ENCODE measurements around the gene GSC2.

GSC2 gene

DNA sequence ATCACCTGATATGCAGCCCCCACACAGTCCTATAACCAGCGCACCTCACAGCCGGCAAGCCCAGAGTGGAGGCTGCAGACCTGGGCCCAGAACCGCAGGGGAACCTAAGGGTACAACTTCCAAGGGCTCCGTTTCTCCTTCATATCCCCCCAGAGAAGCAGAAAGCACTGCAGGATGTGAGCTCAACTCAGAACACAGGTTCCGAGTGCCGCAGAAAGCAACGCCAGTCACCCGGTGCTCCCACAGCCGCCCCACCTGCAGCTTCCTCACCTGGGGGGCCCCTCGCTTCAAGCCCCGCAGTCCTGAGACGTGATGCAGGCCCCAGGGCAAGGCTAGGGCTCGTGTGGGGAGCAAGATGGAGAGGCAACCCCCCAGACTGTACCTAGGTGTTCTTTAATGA is 16.5 kb downstream of the GSC2 start:
- DNase-seq (ENCODE audit: low read depth) = no peak

DNA sequence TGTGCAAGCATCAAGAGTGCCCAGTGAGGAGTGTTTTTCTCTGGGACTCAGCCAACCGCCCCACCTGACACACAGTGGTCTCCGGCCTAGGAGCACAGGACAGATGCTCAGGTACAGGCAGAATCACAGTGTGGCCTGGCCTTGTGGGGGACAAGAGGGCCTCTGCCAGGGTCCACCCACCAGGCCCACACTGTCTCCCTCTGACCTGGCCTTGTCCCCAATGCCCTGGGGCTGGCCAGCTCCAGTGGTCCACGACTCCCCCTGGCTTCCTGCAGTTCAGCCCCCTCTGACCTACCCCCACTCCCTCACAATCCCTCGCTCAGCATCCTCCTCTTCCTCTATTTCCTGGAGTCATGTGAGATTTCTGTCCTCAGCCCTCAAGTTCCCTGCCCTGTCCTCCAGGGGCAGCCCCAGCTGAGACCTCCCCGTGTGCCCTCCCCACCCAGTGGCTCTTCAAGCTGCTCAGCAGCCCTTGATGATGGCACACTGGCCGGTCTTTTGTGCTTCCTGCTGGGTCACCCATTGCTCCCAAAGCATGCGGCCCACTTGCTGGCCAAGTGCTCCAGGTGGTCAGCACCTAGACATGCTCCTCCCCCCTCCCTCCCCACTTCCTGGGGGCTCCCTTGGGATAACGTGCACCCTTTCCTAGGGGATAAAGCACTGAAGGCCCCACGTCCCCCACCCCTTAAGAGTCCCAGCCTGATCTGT is 17.2 kb downstream of the GSC2 start:
- no peak for DNase-seq (ENCODE audit: low read depth)

DNA sequence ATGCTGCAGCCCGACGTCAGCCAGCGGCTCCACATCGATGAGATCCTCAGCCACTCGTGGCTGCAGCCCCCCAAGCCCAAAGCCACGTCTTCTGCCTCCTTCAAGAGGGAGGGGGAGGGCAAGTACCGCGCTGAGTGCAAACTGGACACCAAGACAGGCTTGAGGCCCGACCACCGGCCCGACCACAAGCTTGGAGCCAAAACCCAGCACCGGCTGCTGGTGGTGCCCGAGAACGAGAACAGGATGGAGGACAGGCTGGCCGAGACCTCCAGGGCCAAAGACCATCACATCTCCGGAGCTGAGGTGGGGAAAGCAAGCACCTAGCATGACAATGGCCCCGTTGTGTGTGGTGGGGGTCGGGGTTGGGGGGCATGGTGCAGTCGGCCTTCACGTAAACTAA is 17.9 kb downstream of the GSC2 start:
- DNase-seq (ENCODE audit: low read depth) = no peak

- DNase-seq (ENCODE audit: low read depth) = no peak
Observed at GRCh38 chr22:19131685-19132015, 18.4 kb downstream of the GSC2 start.

- no peak for DNase-seq (ENCODE audit: low read depth)
Observed at GRCh38 chr22:19130959-19131684, 19.0 kb downstream of the GSC2 start, which contains the start of gene TSSK2. TSS of gene TSSK2 (plus strand) at chr22:19131308. CDS start at chr22:19131400, 92 bp downstream.

- DNase-seq (ENCODE audit: low read depth) = no peak
Observed at GRCh38 chr22:19129871-19130270, 20.2 kb downstream of the GSC2 start.

DNA sequence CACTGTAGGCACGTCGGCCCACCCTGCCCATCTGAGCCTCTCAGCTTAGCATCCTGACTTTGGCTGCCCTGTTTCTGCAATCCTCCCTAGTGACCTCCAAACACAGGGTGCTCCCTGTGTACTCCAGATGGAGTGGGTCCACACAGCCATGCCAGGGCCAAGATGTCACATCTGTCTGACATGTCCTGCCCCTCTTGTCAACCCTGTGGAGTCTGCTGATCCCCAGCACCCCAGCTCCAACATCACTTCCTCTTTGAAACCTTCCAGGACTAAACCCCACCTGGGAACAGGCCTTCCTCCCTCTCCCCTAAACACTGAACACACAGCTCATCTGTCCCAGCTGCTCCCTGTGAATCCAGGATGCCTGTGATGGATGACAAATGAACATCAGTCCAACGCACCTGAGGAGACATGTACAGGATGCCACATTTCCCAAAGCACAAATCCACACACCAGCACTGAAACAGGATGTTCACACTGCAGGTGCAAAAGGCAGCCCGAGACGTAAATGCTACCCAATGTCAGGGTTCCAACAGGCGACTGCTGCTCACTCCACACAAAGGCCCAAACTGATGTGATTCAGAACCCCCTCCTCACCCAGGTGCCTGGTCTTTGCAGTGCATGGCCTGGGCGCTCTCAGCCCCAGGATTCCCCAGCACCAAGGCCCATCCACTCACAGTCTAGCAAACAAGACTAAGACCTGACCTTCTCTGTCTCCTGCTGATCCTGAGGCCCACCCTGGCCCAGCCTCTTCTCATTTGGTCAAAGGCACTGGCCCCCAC is 21.0 kb downstream of the GSC2 start:
- DNase-seq (ENCODE audit: low read depth) = no peak

DNA sequence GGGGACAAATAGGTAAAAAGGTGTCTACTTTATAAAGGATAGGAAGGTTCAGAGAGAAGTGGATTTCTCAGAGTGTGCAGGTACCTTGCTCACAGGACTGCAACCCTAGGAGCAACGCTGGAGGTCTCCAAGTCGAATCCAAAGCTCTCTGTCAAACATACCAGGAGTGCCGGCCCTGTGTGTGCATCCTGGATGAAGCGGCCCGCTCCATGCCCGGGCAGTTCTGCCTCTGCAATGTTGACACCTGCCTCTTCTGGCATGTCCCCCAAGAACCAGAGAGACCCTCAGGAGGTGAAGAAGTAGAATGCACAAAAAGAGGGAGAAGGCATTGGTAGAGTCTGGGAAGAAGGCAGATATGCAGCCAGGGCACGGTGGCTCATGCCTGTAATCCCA is 22.1 kb downstream of the GSC2 start:
- DNase-seq (ENCODE audit: low read depth) = no peak

DNA sequence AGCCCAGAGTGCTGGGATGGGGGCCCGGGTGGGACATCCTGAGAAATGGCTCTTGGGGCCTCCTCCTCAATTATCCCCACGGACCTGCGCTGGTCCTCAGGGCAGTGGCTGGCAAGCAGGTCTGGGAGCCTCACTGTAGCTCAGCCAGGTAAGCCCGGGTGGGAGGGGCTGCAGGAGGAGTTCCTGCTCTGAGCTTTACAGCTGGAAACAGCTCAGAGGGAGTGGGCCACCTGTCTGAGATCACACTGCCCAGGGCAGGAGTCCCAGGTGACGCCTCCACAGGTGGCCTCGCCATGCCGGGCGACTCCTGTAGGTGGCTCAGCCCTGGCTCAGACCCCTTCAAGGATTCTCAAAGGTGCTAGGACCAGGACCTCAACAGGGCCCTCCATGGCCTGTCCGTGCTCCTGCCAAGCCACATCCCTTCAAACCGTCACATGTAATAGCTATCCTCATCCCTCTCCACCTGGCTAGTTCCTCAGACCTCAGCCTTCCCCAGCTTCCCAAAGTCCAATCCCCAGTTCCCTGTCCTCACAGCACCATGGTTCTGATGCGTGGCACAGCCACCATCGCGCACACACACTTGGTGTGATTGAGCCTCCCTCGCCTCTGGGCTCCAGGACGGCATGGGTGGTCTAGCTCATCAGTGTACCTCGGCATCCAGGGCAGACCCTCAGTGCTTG is 22.6 kb downstream of the GSC2 start:
- DNase-seq (ENCODE audit: low read depth) = no peak

DNA sequence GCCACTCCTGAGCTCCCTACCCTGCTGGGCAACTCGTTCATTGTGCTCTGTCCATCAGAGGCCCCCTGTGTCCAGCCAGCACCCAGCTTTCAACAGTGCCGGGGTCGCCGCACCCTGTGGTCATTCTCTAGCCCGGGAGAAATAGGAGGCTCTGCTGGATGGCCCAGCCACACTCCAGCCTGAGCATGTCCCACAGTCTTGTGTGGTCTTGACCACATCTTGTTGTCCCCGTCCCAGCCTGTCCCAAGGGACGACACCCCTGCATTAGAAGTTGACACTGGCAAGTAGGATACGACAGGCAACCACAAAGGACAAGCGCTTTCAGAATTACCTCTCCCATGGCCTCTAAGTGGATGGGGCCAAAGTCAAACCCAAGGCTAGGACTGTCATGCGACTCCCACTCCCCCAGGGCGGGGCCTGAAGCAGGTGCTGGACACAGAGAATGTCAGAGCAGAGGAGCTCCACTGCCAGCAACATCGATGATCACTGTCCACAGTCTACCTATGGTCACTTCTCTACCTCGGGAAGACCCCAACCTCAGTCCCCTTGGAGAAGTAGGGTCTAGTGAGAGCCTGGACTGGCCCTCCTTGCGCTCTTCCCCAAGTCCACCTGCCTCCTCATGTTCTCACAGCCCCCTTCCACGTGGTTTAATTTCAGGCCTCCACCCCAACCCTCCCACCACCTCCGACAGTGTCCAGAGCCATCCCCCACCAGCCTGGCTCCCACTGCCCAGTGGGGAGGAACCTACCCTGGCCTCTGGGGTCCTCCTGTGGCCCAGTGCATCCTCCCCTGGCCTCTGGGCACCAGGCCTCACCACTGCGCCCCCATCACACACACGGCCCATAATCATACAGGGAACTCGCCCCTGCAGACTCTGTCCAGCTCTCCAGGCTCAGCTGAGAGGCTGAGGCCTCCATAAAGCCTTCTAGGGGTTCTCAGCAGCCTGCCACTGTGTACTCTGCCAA is 23.5 kb downstream of the GSC2 start:
- DNase-seq (ENCODE audit: low read depth) = no peak

DNA sequence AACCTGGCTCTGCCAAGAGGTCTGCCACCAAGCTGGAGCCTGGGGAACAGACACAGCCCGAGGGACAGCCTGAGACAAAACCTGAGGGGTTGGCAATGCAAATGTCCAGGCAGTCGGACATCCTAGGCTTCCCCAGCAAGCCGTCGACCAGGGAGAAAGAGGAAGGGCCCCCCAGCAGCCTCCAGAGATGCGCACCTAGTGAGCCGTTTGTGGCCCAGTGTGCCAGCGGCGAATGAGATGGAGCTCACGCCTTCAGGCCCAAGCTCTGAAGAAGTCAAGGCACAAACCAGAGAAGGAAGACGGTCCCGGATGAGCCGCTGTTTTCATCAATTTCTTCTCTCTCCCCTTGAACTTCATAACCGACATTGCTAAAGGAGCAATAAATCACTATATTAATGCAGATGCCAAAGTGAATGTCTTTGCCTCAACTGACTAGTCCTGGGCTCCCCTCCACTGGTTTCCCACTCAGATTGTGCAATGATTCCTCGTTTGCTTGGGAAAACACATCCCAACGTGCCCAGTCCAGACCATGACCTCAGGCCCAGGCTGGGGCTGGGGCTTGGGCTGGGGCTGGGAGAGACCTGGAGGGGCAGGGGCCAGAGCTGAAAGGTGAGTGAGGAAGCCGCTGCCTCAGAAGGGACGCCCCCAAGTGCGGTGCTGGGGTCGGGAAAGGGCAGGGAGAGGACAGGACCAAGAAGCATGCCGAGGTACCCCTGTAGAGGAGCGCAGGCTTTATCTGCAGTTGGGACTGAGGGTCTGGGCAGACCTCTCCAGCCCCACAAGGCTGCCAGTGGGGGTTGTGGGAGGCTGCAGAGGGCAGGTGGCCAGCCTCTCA is 24.4 kb downstream of the GSC2 start:
- no peak for DNase-seq (ENCODE audit: low read depth)

DNA sequence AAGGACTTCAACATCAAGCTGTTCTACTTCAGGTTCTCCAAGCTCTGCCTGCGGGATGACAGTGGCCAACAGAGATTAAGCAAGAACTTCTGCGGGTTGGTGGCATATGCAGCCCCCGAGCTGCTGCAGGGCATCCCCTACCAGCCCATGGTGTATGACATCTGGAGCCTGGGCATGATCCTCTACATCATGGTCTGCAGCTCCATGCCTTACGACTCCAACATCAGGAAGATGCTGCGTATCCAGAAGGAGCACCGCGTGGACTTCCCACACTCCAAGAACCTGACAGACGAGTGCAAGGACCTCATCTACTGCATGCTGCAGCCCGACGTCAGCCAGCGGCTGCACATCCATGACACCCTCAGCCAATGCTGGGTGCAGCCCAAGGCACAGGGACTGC is 25.1 kb downstream of the GSC2 start:
- DNase-seq (ENCODE audit: low read depth) = no peak

DNA sequence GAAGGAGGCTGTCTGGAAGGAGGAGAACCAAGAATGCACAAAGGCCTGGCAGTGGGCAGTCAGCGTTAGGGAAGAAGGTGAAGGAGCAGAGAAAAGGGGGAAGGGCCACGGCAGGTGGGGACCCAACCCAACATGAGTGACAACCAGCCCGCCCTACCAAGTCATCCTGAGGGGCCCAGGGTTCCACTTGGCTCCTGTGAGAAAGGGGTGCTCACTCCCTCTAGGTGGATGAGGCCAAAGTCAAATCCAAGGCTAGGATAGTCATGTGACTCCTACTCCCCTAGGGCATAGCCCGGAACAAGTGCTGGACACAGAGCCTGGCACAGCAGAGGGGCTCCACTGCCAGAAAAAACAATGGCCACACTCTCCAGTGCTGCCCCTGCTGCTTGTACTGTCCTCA is 25.7 kb downstream of the GSC2 start:
- no peak for DNase-seq (ENCODE audit: low read depth)

- DNase-seq (ENCODE audit: low read depth) = no peak
Observed at GRCh38 chr22:19123936-19124335, 26.2 kb downstream of the GSC2 start.

GRCh38 chr22:19122752-19123492 is 27.2 kb downstream of the GSC2 start:
- DNase-seq (ENCODE audit: low read depth) = peak; percentile 40

GRCh38 chr22:19122143-19122751 is 27.8 kb downstream of the GSC2 start, which contains the start of gene DGCR2:
TSS of gene DGCR2 (minus strand) at chr22:19122412. CDS start at chr22:19122206, 206 bp downstream.
- peak; percentile 98 for DNase-seq (ENCODE audit: low read depth)

DNA sequence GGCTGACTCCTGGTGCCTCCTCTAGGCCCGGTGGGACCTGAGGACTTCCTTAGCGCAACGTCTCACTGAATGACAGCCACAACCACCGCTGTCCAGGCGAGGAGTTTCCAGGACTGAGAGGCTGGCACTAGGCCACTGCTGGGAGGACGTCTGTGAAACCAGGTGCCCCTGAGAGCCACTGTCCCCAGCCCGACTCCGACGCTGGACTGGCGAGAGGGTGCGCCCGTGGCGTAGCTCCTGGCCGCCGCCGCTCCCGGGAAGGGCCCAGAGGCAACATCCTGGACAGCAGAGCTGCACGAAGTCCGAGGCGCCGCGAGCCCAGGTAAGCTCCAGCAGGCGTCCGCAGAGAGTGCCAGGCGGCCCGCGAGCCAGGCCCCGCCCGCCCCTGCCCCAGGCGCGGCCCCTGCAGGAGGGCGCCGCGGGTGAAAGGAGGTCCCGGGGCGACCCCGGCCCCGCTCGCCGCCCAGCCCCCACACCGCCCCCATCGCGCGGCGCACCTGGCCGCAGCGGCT is 28.4 kb downstream of the GSC2 start:
- peak; percentile 57 for DNase-seq (ENCODE audit: low read depth)

GRCh38 chr22:19120829-19121630 is 29.1 kb downstream of the GSC2 start:
- peak; percentile 75 for DNase-seq (ENCODE audit: low read depth)

Measured in ELR (cell line).